Cerebellar cortex (tissue), 1 donor: ENCODE results near the gene ACER1.
A peak's percentile ranks its signal among the peaks of the same experiment; 100 is the strongest.
"Not testable (repeated sequence)": the region's sequence is repeated elsewhere in the genome, so short reads cannot be mapped to it uniquely, and the experiment has no call there.

Experiments
- DNase-seq: peaks from one replicate; pipeline ENCODE4 v3.0.0-alpha.2; 2015; ENCODE audit warnings: low spot score

The ACER1 gene

GRCh38 chr19:6333439-6333838, at the start of gene ACER1:
Gene ACER1, minus strand, starts transcription at chr19:6333612. Its CDS starts 61 bp downstream, at chr19:6333551.
- DNase-seq: no peak

- DNase-seq: no peak
Observed at GRCh38 chr19:6383188-6383587, 49.8 kb upstream of the ACER1 start.

- DNase-seq: no peak
Observed at GRCh38 chr19:6381030-6381750, 47.8 kb upstream of the ACER1 start.

- no peak for DNase-seq
Observed at GRCh38 chr19:6379744-6380143, 46.3 kb upstream of the ACER1 start.

GRCh38 chr19:6378486-6378885, 45.1 kb upstream of the ACER1 start:
- peak; percentile 95 for DNase-seq

- DNase-seq: peak; percentile 75
Observed at GRCh38 chr19:6378041-6378440, 44.6 kb upstream of the ACER1 start.

- no peak for DNase-seq
Observed at GRCh38 chr19:6376512-6377190, 43.2 kb upstream of the ACER1 start.

- no peak for DNase-seq
Observed at GRCh38 chr19:6375411-6376010, 42.1 kb upstream of the ACER1 start, which contains the start of gene PSPN. Gene PSPN, minus strand, starts transcription at chr19:6375933. Its CDS starts 84 bp downstream, at chr19:6375849.

- no peak for DNase-seq
Observed at GRCh38 chr19:6374711-6375410, 41.4 kb upstream of the ACER1 start.

GRCh38 chr19:6374161-6374709, 40.8 kb upstream of the ACER1 start:
- peak; percentile 50 for DNase-seq

GRCh38 chr19:6373813-6374108, 40.3 kb upstream of the ACER1 start:
- no peak for DNase-seq

- DNase-seq: peak; percentile 98
Observed at GRCh38 chr19:6373096-6373812, 39.8 kb upstream of the ACER1 start.

GRCh38 chr19:6372594-6373095, 39.2 kb upstream of the ACER1 start, which contains the start of gene ALKBH7:
Gene ALKBH7, plus strand, starts transcription at chr19:6372794. Its CDS starts 27 bp downstream, at chr19:6372821.
- peak; percentile 100 for DNase-seq

- no peak for DNase-seq
Observed at GRCh38 chr19:6364353-6364752, 30.9 kb upstream of the ACER1 start.

GRCh38 chr19:6362351-6362801, 29.0 kb upstream of the ACER1 start:
- no peak for DNase-seq

- no peak for DNase-seq
Observed at GRCh38 chr19:6362027-6362350, 28.6 kb upstream of the ACER1 start.

- not testable (repeated sequence) for DNase-seq
Observed at GRCh38 chr19:6360857-6361216, 27.4 kb upstream of the ACER1 start.

GRCh38 chr19:6360445-6360844, 27.0 kb upstream of the ACER1 start:
- not testable (repeated sequence) for DNase-seq

- DNase-seq: no peak
Observed at GRCh38 chr19:6359568-6360341, 26.3 kb upstream of the ACER1 start.

- no peak for DNase-seq
Observed at GRCh38 chr19:6358003-6358402, 24.6 kb upstream of the ACER1 start.

- no peak for DNase-seq
Observed at GRCh38 chr19:6357174-6357573, 23.8 kb upstream of the ACER1 start.
